T-helper 17 cell (primary cell): ENCODE results near the gene SEC14L2. TPM values are rescaled to one million over a fixed set of nuclear protein-coding genes. Genes with fewer than 3 reads are reported as not detected.
"Not testable (repeated sequence)": the region's sequence is repeated elsewhere in the genome, so short reads cannot be mapped to it uniquely, and the experiment has no call there.

ENCODE experiments used
- ATAC-seq: fragments of 150-1000 bp; cut with Tn5 transposase; 2 replicates; pipeline ENCODE4 v1.10.0; 2021; ENCODE audit warnings: mild to moderate bottlenecking, moderate library complexity
- DNase-seq, 3 donors: peaks; one replicate each; pipeline versions ENCODE4 v3.0.0 to v3.0.0-alpha.2; 2020 to 2021
- H3K9me3 ChIP-seq: one replicate; pipeline ENCODE4 v1.7.0; 2013; ENCODE audit warnings: low read length, mild to moderate bottlenecking; ENCODE audit not compliant: control insufficient read depth, poor library complexity, severe bottlenecking
- H3K27ac Mint-ChIP-seq: one replicate; pipeline ENCODE4 v1.8.0; 2022; ENCODE audit warnings: mild to moderate bottlenecking, moderate library complexity, mixed read lengths
- H3K27me3 Mint-ChIP-seq: one replicate; pipeline ENCODE4 v1.8.0; 2022; ENCODE audit warnings: mixed read lengths
- H3K36me3 Mint-ChIP-seq: one replicate; pipeline ENCODE4 v1.8.0; 2022; ENCODE audit warnings: low read depth, mixed read lengths
- H3K4me1 Mint-ChIP-seq: one replicate; pipeline ENCODE4 v1.8.0; 2022; ENCODE audit warnings: mild to moderate bottlenecking, mixed read lengths
- H3K4me3 Mint-ChIP-seq: one replicate; pipeline ENCODE4 v1.8.0; 2022; ENCODE audit warnings: mild to moderate bottlenecking, moderate library complexity, mixed read lengths
- total RNA-seq, 4 donors: library from RNA in 2 of 4; stranded (reverse) in 2 of 4; gene quantifications; one replicate each; pipeline ENCODE4 v1.2.3 and lab custom pipeline; 2022 to 2026

SEC14L2 gene
- total RNA-seq, 2 donors from 2014 or later, result 37.2 to 62.6 TPM

DNA sequence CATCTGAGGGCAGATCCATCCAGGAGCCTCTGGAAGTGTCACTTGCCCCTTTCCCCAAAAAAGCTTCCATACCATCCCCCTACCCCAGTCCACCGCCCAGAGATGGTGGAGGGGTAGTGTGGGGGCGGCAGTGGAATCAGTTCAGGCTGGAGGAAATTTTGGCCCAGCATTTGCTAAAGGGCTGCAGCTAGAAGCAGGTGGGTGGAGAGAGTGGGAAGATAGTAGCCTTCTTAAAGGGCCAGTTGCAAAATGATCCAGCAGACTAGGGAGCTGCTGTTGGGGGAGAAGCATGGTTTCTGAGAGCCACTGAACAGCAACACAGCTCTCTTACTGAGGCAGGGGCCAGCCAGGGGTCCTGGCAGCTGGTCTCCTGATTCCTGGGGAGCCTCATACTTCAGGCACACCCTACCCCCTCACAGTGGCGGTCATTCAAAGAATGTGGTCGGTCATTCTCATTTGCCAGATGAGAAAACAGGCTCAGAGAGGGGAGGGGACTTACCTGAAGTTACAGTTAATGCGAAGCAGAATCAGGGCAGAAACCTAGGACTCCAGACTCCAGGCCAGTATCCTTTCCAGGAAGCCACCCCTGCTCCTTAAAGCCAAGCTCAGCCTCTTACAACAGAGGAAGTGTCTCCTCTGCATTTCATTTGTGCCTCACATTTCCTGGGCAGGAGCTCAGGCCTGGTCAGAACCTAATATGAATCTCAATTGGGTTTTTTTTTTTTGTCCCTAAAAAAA, 5.4 kb downstream of the SEC14L2 start:
- DNase-seq (no peak), ATAC-seq (no peak)
- peaks cover 23% of the 10 kb centered on the region for H3K4me1 Mint-ChIP-seq
- no peaks in the 10 kb centered on the region for H3K27me3 Mint-ChIP-seq
- H3K4me3 Mint-ChIP-seq, result no peak overlapping the region
- H3K36me3 Mint-ChIP-seq, result no peaks in the 10 kb centered on the region
- no peaks in the 10 kb centered on the region for H3K9me3 ChIP-seq
- no peak overlapping the region for H3K27ac Mint-ChIP-seq

DNA sequence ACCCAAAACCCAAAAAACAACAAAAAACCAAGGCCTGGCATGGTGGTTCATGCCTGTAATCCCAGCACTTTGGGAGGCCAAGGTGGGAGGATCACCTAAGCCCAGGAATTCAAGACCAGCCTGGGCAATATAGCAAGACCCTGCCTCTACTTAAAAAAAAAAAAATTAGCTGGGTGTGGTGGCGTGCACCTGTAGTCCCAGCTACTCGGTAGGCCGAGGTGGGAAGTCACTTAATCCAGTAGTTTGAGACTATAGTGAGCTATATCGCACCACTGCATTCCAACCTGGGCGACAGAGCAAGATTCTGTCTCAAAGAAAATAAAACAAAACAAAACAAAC, 5.9 kb downstream of the SEC14L2 start:
- not testable (repeated sequence) for H3K27ac Mint-ChIP-seq, DNase-seq, H3K9me3 ChIP-seq, ATAC-seq, H3K27me3 Mint-ChIP-seq, H3K36me3 Mint-ChIP-seq, H3K4me3 Mint-ChIP-seq
- peaks cover 20% of the 10 kb centered on the region for H3K4me1 Mint-ChIP-seq

- Mint-ChIP-seq H3K4me3 (no peak overlapping the region), H3K36me3 (no peaks in the 10 kb centered on the region), H3K4me1 (peaks cover 7% of the 10 kb centered on the region), H3K27me3 (no peaks in the 10 kb centered on the region), H3K27ac (peak overlapping the region; percentile 27)
- DNase-seq (no peak), ATAC-seq (no peak)
- no peaks in the 10 kb centered on the region for H3K9me3 ChIP-seq
Measured at GRCh38 chr22:30404307-30404706, 7.5 kb downstream of the SEC14L2 start.

- Mint-ChIP-seq H3K27me3 (no peaks in the 10 kb centered on the region), H3K4me1 (peaks cover 9% of the 10 kb centered on the region), H3K4me3 (no peak overlapping the region), H3K27ac (no peak overlapping the region), H3K36me3 (no peaks in the 10 kb centered on the region)
- DNase-seq, result no peak
- H3K9me3 ChIP-seq, result no peaks in the 10 kb centered on the region
- no peak for ATAC-seq
Measured at GRCh38 chr22:30405731-30406130, 8.9 kb downstream of the SEC14L2 start.

GRCh38 chr22:30406400-30406799, 9.6 kb downstream of the SEC14L2 start:
- Mint-ChIP-seq H3K27ac (peak overlapping the region; percentile 24), H3K27me3 (no peaks in the 10 kb centered on the region), H3K4me1 (peaks cover 10% of the 10 kb centered on the region), H3K36me3 (no peaks in the 10 kb centered on the region), H3K4me3 (no peak overlapping the region)
- ATAC-seq, result no peak
- H3K9me3 ChIP-seq, result no peaks in the 10 kb centered on the region
- DNase-seq, result no peak

- H3K36me3 Mint-ChIP-seq, result peaks cover 7% of the 10 kb centered on the region
- no peak for ATAC-seq
Measured at GRCh38 chr22:30408388-30409102, 11.7 kb downstream of the SEC14L2 start.

GRCh38 chr22:30411780-30412179, 15.0 kb downstream of the SEC14L2 start:
- no peaks in the 10 kb centered on the region for H3K9me3 ChIP-seq
- ATAC-seq (no peak), DNase-seq (no peak)
- H3K27ac Mint-ChIP-seq, result no peak overlapping the region
- H3K4me3 Mint-ChIP-seq, result no peak overlapping the region
- peaks cover 2% of the 10 kb centered on the region for H3K4me1 Mint-ChIP-seq
- peaks cover 10% of the 10 kb centered on the region for H3K36me3 Mint-ChIP-seq
- H3K27me3 Mint-ChIP-seq, result no peaks in the 10 kb centered on the region

More at GRCh38 chr22:30408388-30409102, 11.7 kb downstream of the SEC14L2 start:
- no peak for DNase-seq
- H3K27ac Mint-ChIP-seq, result peak overlapping the region; percentile 75
- H3K27me3 Mint-ChIP-seq, result no peaks in the 10 kb centered on the region
- peaks cover 5% of the 10 kb centered on the region for H3K4me1 Mint-ChIP-seq
- no peak overlapping the region for H3K4me3 Mint-ChIP-seq
- no peaks in the 10 kb centered on the region for H3K9me3 ChIP-seq

DNA sequence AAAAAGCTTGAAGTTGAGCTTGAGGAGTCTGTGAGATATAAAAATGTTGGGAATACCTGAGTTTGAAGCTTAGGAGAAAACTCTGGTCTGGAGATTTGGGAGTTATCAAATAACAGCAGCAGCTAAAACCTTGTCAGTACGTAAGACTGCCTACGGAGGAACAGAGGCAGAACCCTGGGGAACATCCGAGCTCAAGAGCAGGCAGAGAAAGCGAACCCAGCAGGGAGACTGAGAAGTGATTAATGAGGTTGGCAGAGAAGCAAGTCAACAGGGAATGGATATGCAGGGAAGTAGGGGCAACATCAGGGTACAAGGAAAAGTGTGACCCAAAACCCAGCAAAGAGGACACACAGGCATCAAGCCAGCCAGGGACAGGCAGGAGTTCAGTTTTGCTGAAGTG, 16.2 kb downstream of the SEC14L2 start:
- H3K4me1 Mint-ChIP-seq, result peaks cover 2% of the 10 kb centered on the region
- ATAC-seq (no peak), DNase-seq (no peak)
- no peaks in the 10 kb centered on the region for H3K27me3 Mint-ChIP-seq
- peak overlapping the region; percentile 69 for H3K27ac Mint-ChIP-seq
- H3K36me3 Mint-ChIP-seq, result peaks cover 10% of the 10 kb centered on the region
- no peaks in the 10 kb centered on the region for H3K9me3 ChIP-seq
- H3K4me3 Mint-ChIP-seq, result no peak overlapping the region

GRCh38 chr22:30413745-30414524, 17.1 kb downstream of the SEC14L2 start:
- peak; percentile 34 for ATAC-seq
- no peak for DNase-seq
- H3K36me3 Mint-ChIP-seq, result peaks cover 10% of the 10 kb centered on the region
- H3K4me1 Mint-ChIP-seq, result peaks cover 2% of the 10 kb centered on the region
- H3K27ac Mint-ChIP-seq, result peak overlapping the region; percentile 69
- no peaks in the 10 kb centered on the region for H3K9me3 ChIP-seq
- H3K4me3 Mint-ChIP-seq, result no peak overlapping the region
- no peaks in the 10 kb centered on the region for H3K27me3 Mint-ChIP-seq

- H3K9me3 ChIP-seq, result no peaks in the 10 kb centered on the region
- ATAC-seq (peak; percentile 15), DNase-seq (no peak)
- H3K27me3 Mint-ChIP-seq, result no peaks in the 10 kb centered on the region
- peaks cover 12% of the 10 kb centered on the region for H3K36me3 Mint-ChIP-seq
- peak overlapping the region; percentile 69 for H3K27ac Mint-ChIP-seq
- no peak overlapping the region for H3K4me3 Mint-ChIP-seq
- peaks cover 2% of the 10 kb centered on the region for H3K4me1 Mint-ChIP-seq
Measured at GRCh38 chr22:30414525-30415047, 17.8 kb downstream of the SEC14L2 start.

DNA sequence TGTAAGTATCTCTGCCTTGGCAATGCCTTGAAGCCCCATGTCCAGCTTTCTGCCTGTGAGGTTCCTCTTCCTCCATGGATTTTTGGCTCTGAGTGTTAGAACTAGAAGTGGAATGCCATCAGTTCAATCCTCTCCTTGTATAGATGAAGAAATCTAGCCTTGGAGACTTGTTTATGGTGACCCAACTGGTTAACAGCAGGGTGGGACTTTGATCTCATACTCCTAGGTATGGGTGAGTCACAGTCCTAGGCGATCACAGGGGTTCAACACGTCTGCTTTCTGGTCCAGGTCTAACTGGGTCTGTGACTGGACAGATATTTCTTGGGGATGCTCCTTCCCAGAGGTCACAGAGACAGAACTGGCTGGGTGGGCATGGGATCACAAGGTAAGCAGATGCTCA, 19.6 kb downstream of the SEC14L2 start:
- Mint-ChIP-seq H3K4me1 (no peaks in the 10 kb centered on the region), H3K27ac (peak overlapping the region; percentile 54), H3K4me3 (no peak overlapping the region), H3K27me3 (no peaks in the 10 kb centered on the region), H3K36me3 (peaks cover 12% of the 10 kb centered on the region)
- DNase-seq (no peak), ATAC-seq (no peak)
- H3K9me3 ChIP-seq, result no peaks in the 10 kb centered on the region

GRCh38 chr22:30416837-30417236, 20.0 kb downstream of the SEC14L2 start:
- H3K4me3 Mint-ChIP-seq, result no peak overlapping the region
- no peak for ATAC-seq
- peaks cover 10% of the 10 kb centered on the region for H3K36me3 Mint-ChIP-seq
- no peaks in the 10 kb centered on the region for H3K27me3 Mint-ChIP-seq
- peak overlapping the region; percentile 54 for H3K27ac Mint-ChIP-seq
- DNase-seq, result no peak
- peaks cover 2% of the 10 kb centered on the region for H3K4me1 Mint-ChIP-seq
- H3K9me3 ChIP-seq, result no peaks in the 10 kb centered on the region
